ENCODE data around the gene MAP4K2.

The MAP4K2 gene

DNA sequence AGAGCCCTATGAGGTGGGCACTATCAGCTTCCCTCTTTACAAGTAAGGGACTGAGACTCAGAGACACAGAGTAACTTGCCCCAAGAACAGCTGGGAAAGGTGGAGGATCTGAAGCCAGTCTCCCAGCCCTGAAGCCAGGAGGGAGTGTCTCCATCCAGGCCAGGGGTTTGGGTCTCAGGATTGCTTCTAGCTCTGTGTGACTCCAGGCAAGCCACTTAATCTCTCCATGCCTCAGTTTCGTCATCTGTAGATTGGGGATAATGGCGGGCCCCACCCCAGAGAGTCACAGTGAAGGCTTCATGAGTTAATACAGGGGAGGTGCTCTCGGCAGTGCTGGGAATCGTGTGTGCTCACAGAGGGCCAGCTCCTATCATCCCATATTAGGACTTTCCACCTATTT, 10.5 kb downstream of the MAP4K2 start:
- DNase-seq (ENCODE audit: low read depth in 4 of 4, low spot score in 1 of 4) = no peak

DNA sequence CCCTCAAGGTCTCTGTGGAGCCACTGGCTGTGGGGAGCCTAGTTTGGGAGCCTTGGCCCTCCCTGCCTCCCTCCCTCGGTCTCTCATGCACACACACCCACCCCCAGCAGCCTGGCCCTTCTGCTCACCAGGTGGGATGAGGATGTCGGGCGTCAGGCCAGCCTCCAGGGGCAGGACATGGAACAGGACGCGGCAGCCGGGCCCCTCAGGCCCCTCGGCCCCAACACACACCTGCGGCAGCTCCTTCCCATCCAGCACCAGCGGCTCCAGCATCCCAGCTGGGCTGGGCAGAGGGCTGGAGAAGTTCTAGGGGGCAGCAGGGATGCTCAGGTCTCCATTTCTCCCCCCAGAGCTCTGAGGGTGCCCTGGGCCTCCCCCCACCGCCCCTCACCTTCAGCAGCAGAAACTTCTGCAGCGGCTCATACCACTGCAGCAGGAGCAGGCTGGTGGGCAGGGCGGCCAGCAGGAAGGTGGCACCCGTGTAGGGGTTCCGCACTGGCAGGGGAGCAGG, 11.2 kb downstream of the MAP4K2 start:
- DNase-seq (ENCODE audit: low read depth in 4 of 4, low spot score in 1 of 4) = no peak

DNA sequence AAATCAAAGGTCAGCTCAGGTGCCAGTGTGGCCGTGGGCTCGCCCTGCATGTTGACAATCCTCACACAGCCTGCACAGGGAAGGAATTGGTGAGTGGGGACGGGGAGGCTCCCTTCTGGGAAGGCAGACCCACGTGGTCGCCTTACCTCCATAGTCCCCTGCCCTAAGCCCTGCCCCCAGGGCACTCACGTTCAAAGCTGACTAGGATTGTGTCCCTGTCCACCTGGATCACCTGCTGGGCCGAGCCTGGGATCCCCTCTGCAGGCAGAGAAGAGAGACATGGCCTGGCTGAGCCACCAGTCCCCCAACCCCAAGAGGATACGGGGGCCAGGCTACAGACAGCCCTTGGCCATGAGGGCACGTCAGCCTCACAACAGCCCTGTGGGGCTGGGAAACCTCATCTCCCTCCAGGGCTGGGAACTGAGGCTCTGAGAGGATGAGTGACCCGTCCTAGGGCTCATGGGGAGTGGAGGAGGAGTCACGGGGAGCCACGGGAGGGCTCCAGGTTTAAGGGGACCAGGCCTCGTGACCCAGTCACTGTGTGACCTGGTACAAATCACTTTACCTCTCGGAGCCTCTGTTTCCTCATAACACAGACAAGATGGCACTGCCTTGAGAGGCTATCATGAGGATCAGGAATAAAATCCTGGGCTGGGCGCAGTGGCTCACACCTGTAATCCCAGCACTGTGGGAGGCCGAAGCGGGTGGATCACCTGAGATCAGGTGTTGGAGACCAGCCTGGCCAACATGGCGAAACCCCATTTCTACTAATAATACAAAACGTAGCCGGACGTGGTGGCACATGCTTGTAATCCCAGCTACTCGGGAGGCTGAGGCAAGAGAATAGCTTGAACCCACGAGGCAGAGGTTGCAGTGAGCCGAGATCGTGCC, 12.6 kb downstream of the MAP4K2 start:
- DNase-seq (ENCODE audit: low read depth in 4 of 4, low spot score in 1 of 4) = no peak

DNA sequence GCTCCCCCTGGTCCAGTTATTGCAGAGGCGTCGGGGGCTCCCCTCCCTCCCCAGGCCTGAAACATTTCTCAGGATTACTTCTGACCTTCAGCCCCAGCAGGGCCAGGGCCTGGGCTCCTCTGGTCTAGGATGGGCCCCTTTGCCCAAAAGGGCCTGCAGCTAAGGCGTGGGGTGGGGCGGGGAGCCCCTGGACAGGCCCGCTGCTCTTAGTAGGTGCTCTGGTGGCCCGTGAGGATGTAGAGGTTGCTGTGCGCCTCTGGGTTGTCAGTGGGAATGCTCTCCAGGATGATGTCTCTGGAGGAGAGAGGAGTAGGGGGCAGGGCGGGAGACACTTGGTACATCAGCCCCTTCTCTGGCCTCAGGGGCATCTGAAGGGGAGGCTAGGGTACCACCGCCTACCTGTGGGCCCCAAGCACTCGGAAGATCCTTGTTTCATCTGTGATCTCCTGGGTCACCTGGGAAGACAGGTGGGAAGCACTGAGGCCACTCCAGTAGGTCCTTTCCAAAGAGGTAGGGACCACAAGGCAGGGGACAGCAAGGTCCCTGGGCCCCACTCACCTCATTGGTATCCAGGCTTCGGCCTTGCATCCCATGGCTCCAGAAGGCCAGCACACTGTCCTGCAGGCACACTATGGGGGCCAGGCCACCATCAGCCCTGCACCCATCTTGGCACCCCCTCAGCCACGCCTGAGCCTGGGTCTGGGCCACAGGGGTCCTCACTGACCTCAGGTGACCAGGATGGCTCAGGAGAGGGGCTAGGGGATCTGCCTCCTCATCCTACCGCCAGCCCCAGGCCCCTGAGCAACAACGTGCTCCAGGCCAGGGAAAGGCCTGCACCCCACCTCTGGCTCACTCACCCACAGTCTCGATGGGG, 13.4 kb downstream of the MAP4K2 start:
- DNase-seq (ENCODE audit: low read depth in 4 of 4, low spot score in 1 of 4) = no peak

DNA sequence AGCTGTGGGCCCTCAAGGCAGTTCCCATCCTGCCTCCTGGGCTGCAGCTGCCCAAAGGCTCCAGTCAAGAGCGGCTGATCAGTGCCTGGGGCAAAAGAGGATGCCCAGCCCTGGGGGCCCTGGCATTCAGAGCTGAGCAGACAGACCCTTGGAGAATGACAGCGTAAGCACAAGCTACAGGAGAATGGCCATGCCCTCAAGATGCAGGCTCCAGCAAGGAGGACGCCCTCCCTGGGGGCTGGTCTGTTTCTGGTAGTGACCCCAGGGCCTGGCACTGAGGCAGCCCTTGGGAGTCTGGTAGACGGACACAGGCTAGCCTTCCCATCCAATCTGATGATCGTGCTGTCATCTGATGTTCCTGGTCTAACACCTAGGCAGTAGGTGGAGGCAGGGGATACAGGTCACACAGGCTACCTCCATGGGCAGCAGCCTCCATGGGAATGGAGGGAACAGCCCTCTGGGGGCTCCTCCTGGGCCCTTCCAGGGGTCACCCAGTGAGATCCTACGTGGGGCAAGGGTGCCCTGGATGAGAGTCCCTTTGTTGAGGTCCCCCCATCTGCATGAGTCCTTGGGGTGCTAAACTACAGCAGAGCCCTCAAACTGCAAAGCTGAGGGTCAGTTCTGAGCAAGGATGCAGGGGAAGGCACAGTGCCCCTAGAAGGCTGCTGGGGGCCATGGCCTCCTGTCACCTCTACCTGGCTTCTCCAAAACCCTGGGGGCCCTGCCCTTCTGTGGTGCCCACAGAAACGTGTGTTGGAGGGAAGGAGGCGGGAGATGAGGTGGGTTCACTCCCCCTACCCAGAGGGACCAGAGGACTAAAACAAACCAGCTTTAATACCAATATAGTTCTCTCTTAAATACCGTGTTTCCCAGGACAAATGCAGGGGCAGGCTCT, 14.4 kb downstream of the MAP4K2 start:
- no peak for DNase-seq (ENCODE audit: low read depth in 4 of 4, low spot score in 1 of 4)

DNA sequence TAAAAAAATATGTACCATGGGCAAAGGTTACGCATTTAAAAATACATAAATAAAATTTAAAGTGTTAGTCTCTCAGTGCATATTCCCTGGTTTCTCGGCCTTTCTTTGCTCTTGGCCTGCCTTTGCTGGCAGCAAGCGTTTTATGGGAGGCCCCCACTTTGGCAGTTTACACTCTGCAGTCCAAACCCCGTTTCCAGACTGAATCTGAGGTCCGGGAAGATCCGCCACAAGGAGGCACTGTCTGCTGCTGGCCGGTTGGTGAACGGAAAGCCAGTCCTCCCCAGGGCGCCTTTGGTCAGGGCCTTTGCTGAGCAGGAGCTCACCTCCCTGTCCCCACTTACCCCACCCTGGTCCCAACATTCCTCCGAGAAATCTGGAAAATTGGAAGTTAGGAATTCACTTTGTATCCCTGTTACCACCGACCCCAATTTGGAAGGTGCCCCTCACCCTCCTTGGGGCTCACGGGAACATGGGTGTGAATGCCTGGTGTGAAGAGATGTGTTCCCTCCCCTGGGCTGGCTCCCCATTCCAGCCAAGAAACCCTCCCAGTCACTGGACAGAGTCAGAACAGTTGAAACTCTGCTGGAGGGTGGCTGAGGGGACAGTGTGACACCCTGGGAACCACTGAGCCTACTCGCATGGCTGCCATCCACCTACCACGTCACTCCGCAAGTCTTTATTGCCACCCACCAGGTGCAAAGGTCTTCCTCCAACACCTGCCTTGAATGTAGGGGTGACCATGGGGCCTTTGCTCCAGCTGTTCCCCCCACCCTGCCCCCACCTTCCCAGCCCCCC, 15.3 kb downstream of the MAP4K2 start:
- DNase-seq (ENCODE audit: low read depth in 4 of 4, low spot score in 1 of 4) = no peak

DNA sequence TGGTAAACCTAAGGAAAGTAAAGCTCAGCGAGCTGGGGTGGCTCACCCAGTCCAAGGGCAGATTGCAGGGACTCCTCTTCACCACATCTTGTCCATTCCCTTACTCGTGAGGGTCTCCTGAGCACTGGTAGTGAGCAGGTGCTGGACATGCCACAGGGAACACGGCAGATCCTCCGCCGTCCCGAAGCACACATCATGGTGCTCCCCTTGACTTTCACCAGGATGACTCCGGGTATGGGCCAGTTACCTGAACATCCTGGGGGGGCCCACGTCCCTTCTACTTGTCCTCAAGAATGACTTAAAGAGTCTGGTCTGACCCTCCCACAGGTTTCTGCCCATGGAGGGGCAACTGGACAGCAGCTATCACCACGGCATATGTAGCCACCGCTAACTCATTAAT, 16.7 kb downstream of the MAP4K2 start:
- DNase-seq (ENCODE audit: low read depth in 4 of 4, low spot score in 1 of 4) = no peak

DNA sequence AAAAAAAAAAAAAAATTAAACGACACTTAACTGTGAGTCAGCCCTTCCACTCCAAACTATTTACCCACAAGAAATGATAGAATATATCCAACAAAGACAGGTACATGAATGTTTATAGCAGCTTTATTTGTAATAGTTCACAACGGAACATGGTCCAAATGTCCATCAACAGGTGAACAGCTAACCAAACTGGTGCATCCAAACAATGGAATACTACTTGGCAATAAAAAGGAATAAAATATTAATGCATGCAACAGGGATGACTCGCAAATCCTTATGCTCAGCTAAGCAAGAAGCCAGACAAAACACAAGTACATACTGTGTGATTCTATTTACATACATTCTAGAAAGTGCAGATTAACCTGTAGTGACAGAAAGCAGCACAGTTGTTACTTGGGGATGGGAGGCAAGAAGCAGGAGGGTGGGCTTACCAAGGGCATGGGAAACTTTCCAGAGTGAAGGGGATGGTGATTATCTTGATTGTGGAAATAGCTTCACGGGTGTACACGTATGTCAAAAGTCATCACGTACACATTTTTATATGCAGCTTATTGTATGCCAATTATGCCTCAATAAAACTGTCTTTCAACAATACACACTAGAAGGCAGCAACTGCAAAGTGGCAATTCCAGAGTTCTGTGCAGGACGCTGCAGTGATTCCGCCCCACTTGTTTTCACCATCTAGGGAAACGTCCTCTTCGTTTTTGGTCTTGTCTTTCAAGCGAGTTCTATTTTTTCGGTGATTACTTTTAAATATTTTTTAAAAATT, 18.0 kb downstream of the MAP4K2 start:
- DNase-seq (ENCODE audit: low read depth in 4 of 4, low spot score in 1 of 4) = no peak

DNA sequence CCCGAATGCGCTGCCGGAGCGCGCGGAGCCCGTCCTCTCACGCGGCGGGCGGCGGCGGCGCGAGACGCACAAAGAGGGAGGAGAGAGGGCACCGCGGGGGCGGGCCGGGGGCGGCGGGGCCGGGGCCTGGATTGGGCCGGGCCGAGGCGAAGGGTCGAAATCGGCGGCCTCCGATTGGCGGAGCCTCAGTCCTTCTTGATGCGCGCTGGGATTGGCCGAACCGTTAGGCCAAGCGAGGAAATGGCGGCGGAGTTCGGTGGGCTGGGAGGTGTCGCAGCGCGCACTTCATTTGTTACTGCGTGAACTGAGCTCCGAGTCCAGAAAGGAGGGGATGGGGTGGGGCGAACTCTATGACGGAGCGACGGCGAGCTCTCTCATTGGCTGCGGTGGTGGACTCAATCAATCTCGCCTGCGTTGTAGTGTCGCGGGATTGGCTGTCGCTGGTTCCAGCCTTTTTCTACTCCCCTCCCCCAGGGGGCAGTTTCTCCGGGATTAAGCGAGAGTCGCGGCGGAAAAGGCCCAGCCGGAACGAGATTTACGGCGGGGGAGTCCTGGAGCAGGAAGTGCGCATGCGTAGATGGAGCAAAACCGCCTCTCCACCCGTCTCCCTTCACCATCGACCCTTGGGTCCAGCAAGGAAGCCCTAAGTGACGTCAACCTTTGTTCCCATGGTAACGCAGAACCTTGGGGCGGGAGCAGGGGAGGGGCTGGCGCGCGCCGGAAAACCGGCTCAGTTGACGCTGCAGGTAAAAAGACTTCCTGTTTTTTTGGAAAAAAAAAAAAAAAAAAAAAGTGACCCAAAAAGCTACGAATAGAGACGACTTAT, 24.3 kb downstream of the MAP4K2 start, which contains the start of gene SF1:
Gene SF1 (minus strand): TSS at position 70 of the 826 bp plus-strand sequence. CDS start 150 bp downstream, outside the sequence.
- peak; percentile 94 to 98 (median 97) for DNase-seq (ENCODE audit: low read depth in 4 of 4, low spot score in 1 of 4)

DNA sequence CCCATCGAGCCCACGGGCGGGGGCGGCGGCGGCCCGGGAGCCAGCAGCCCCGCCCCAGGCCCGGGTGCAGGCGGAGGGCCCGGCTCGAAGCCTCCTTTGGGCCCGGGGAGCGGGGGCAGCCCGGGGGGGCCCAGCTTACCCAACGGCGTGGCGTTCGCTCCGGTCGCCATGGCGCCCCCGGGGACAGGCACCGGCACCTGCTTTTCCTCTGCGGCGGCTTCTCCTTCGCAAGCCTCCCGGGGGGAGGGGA, 24.9 kb downstream of the MAP4K2 start:
- DNase-seq (ENCODE audit: low read depth in 4 of 4, low spot score in 1 of 4) = no peak

DNA sequence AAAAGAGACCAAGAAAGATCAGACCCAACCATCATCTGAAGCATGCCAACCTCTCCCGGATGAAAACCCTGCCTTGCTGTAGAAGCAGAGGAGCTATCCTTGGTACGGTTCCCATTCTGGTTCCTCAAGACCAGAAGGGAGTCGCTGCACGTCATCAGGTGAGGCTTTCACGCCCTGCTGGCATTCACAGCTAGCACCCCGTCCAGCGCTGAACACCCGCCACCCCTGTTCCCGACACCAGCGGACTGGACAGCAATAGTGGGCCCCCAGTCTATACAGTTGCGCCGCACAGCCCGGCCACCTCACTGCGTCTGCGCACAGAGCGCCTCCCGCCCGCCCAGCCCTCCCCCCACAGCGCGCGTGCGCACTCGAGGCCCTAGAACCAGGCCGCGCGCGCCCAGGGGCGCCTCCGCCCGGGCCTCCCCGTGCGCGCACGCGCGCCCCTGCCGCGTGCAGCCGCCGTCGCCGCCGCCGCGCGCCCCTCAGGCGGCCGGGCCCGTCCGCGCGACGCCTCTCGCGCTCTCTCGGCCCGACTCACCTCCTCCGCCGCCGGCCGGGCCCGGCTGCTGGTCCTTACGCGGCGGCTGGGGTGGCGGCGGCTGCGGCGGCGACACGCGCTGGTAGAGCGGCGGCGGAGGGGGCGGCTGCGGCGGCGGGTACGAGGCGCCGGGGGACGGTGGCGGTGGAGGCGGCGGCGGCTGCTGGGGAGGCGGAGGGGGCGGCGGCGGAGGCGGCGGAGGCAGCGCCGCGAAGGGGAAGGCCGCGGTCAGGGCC, 25.4 kb downstream of the MAP4K2 start:
- DNase-seq (ENCODE audit: low read depth in 4 of 4, low spot score in 1 of 4) = peak; percentile 56 to 74 (median 68)

DNA sequence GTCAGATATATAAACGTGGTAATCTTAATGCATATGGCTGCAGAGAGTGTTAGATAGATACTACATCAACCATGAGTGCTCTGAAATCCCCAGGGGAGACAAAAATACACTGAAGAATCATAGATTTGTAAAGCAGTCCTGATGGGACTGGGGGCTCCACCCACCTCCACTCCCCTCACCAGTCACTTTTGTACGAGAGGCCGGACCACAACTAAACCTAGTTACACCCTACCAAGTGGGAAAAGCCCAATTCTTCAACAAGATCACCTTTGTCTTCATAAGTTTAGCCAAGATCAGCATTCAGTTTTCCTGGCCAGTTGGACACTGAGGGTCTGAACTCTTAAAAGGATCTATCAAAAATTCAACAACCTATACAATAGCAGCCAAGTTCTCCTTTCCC, 26.1 kb downstream of the MAP4K2 start:
- DNase-seq (ENCODE audit: low read depth in 4 of 4, low spot score in 1 of 4) = no peak

DNA sequence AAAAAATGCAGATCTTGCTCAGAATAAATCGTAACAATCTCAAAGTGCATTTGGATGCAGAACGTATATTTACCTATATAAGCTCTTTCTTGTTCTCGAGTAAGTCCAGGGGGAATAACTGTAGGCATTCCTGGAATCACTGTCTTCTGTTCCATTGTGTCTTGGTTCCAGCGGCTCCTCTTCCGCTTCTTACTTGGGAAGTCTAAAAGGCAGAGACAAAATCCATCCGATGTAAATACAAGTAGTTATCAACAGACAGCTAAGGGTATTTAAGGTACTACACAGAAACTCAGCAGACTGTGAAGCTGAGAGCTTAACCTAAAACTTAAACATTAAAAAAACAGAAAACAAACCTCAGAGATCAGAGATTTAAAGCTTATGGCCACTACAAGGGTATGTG, 26.6 kb downstream of the MAP4K2 start:
- DNase-seq (ENCODE audit: low read depth in 4 of 4, low spot score in 1 of 4) = no peak

DNA sequence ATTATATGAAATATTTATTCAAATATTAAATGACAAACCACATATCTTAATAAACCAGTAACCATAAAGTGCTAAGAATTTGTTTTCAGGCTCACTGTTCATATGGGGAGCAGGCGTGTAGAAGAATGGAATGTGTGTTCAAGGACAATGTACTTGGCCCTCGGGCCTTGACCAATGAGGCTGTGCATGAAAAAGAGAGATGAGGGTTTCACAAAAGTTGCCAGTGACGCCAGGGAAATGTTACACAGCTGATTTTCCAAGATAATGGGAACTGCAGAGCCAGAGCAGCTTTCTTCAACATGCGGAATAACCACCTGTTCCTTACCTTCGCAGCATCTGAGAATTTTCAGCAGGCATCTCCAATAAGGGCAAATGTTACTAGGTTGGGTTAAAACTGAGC, 28.9 kb downstream of the MAP4K2 start:
- no peak for DNase-seq (ENCODE audit: low read depth in 4 of 4, low spot score in 1 of 4)

DNA sequence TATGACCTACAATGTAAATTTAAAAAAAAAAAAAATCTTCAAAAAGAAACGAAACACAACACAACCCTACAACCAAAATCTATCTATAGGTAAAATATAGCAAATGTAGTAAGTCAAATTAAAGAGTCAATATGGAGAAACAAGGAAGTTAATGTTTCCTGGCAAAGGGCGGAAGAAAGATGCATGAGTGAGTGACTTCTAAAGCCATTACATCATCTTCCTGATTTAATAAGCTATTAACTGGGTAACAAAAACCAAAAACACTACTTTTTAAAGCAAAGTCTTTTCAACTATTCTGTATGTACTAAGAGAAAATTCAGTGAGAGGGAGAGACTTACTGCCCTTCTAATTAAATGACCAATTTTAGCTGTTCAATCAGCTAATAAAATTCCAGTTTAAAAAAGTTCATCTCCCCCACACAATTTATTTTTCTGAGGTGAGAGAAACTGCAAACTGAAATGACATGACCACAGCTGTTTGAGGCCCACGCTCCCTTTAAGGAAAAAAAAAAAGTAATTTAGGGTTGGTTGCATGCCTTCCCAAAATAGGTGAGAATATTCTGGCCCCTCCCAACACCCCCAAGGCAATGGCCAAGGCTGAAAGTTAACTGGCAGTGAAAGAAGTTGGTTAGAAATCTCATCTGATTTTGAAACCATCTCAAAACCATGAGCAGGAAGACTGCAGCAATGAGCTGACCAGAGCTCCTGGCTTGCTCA, 30.6 kb downstream of the MAP4K2 start:
- no peak for DNase-seq (ENCODE audit: low read depth in 4 of 4, low spot score in 1 of 4)

DNA sequence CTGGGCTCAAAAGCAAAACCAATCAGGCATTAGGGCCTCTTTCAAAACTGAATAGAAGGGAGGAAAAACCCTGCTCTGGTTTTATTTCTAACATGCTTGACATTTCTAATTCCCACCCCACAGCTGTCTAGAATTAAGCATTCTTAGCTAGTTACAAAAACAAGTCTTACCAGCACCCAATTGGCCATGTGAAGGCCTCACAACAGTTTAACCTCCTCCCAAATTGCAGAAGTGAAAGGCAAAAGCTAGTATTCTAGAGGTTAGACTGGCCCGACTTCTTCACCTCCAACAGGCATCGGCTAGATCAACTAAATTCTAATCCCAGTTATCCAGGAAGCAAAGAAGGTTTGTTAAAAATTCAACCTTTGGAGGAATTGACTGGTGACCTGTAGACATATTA, 31.2 kb downstream of the MAP4K2 start:
- DNase-seq (ENCODE audit: low read depth in 4 of 4, low spot score in 1 of 4) = no peak

DNA sequence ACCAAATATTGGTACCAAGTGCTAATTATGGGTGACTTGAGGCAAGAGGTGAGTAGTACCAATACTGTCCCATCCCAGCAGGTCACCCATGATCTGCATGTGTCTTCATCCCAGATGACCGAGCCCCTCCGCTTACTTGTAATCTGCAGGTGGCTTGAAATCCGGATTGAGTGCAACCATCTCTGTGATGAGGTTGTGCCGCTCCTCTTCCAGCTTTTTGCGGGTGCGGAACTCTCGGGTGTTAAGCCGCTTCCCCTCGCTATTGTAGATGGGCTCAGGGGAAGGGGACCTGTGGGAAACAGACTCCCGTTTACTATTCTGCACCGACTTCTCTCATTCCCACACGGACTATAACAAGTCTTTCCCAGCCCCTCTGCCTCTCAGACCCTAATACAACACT, 32.9 kb downstream of the MAP4K2 start:
- DNase-seq (ENCODE audit: low read depth in 4 of 4, low spot score in 1 of 4) = no peak

Measured in stimulated activated CD4-positive, alpha-beta T cell treated with anti-CD3 and anti-CD28 coated beads, Interleukin-1b, Interleukin-23, amount 100 ng/mL, for 24 hours (primary cell).